Fibroblast of skin of back (primary cell): ENCODE measurements around the gene HPF1.
"Not testable (repeated sequence)": the region's sequence is repeated elsewhere in the genome, so short reads cannot be mapped to it uniquely, and the experiment has no call there.

Experiments
- DNase-seq: peaks from one replicate; pipeline ENCODE4 v3.0.0-alpha.2; 2013

The HPF1 gene

DNA sequence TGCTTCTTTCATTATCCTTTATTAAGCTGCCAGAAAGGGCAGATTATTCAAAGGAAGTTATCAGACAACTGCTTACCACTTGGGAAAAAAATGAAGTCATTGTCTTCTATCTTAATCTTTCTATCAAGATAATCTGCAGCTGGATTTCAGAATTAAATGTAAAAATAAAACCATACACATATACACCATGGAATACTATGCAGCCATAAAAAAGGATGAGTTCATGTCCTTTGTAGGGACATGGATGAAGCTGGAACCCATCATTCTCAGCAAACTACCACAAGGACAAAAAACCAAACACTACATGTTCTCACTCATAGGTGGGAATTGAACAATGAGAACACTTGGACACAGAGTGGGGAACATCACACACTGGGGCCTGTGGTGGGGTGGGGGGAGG is 19.1 kb downstream of the HPF1 start:
- DNase-seq: not testable (repeated sequence)

GRCh38 chr4:169730564-169730963 is 27.2 kb downstream of the HPF1 start:
- DNase-seq: no peak

DNA sequence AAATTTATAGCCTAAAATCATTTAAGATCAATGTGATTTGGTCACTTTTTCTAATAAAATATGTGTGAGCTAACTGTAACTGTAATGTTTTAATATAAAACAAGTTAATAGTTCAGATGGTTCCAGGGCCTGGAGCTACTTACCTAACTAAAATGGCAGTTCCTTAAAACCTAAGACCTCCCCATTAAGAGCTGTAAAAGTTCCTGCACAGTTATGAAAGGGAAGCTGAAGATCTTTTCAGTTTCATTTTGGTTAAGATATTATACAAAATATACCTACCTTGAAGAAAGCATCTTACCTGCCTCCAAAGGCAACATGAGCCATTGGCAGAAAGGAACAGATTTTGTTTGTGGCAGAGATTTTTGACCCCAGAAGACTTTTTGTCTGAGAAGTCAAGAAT is 30.1 kb downstream of the HPF1 start:
- no peak for DNase-seq

- DNase-seq: peak; percentile 76
Observed at GRCh38 chr4:169724260-169724659, 33.5 kb downstream of the HPF1 start.

DNA sequence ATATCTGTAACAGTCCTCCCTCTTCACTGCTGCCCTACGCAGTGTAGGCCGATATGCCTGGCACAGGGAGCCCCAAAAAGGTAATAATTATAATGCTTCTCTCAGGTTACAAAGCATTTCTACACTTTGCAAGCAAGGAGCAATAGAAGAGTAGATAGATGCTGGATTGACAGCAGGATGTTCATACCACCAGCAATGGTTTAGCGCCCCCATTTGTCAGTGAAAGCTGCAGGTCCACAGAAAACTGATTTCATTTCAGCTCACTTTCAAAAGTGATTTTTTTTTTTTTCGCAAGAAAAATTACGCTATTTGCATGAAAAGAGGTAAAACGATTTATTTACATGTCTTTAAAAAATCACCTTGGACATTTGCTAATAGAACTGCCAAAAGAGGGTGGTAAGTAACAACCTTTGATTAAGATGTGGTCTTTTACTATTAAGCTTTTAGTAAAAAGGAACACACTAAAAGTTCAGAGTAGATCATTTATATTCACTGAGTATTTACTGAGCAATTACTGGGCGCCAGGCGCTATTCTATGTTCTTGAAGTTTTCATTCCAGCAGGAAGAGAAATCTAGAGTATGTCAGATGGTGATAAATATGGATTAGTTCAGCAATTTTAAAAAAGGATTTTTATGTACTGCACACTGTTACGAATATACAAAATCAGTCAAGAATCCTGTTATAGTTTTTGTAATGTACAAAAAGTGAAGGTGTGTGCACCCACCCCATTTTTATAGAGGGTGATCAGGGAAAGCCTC is 34.4 kb downstream of the HPF1 start:
- DNase-seq: no peak

DNA sequence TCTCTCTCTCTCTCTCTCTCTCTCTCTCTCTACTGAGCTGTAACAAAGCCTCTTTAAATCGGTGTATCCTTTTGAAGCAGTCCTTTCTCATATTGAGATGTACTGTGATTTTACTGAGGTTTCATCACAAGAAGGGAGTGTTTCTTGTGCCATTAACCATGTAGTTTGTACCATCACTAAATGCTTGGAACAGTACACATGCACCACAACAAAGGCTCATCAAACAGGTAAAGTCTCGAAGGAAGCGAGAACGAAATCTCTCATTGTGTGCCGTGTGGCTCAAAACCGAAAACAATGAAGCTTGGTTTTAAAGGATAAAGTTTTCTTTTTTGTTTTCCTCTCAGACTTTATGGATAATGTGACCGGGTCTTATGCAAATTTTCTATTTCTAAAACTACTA is 37.2 kb downstream of the HPF1 start:
- DNase-seq: no peak

DNA sequence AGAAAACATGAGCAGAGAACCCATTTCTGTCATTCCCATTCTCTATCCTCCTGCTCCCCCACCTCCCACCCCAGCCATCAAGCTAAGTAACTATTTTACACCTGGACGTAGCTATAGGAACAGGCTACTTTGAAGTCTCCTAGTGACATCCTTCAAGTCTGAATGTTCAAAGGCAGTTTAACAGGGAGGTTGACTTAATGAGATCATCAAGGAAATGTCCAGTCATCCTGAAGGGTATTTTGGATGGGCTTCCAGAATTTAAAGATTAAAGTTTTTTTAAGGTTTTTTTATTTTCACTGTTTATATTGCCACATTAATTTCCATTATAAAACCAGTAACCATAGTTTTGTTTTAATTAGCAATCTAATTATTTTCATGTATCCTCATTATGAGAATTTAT is 41.1 kb downstream of the HPF1 start:
- peak; percentile 40 for DNase-seq

GRCh38 chr4:169715826-169716225 is 41.9 kb downstream of the HPF1 start:
- DNase-seq: no peak

- DNase-seq: no peak
Observed at GRCh38 chr4:169707958-169708643, 49.6 kb downstream of the HPF1 start.

- no peak for DNase-seq
Observed at GRCh38 chr4:169698331-169698730, 59.4 kb downstream of the HPF1 start.

GRCh38 chr4:169690787-169691186 is 67.0 kb downstream of the HPF1 start:
- no peak for DNase-seq

DNA sequence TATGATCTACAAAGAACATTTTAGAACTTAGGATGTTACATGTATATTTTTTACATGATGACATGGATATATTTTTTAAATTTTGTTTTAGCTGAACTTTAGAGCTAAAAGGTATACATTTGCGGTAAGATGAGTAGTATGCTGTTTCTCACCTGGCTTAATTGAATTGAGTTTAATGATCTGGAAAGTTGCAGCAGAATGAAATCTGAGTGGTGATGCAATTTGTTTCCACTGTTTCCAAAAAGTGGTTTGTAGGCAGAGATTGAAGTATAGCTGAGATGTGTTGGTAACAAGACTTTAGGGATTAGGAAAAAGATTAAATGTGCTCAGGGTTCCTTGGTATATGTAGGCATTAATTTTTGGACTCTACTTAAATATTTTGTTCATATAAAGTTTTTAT is 68.1 kb downstream of the HPF1 start:
- DNase-seq: no peak

DNA sequence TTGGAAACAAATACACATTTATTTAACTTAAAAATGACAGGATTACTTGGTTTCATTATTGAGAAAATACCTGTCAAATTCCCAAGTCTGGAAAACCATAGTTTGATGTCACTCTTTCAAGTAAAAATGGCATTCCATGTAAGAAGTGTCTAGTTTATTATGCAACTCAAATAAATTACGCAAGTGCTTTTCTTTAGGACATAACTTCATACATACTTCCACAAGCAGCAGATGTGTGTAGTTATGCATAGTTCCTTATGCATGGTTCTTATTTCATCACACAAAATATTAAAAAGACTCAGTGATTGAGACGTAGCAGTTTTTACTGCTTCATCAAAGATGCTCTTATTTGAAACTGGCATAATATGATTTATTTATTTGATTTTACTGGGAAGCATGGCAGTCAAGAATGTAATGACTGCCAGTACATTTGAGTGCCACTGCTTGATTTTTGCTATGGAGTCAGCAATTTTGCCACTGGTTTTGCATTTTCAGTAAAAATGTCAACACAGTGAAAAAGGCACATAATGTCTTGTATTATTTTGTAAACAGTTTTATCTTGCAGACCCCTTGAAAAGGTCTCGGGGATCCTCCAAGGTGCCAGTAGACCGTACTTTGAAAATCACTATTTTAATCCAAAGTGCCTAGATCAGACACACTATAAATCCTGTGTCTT is 75.2 kb downstream of the HPF1 start:
- DNase-seq: no peak
